Endothelial cell of umbilical vein (primary cell): ENCODE results near the gene LRR1. TPM values are rescaled to one million over a fixed set of nuclear protein-coding genes. Genes with fewer than 3 reads are reported as not detected.

Experiments used
- BruUV-seq: library from RNA; stranded (reverse); fragments of 400-500 nt; replicated peaks from 2 replicates; lab custom pipeline; 2021; lab: Mats Ljungman, UMichigan
- CTCF ChIA-PET: fragments of 300-600, 350-600 bp; sonication (Branson Sonifier 250); formaldehyde crosslinking; loops from one replicate; lab custom pipeline; 2021; ENCODE audit warnings: antibody characterized with exemption, inconsistent platforms; lab: Charles Lee
- POLR2A ChIA-PET: fragments of 300-600, 350-600 bp; sonication (Branson Sonifier 250); formaldehyde crosslinking; loops from one replicate; lab custom pipeline; 2021; ENCODE audit warnings: antibody characterized with exemption, inconsistent platforms; lab: Charles Lee
- DNase-seq: peaks from one replicate; pipeline ENCODE4 v3.0.0-alpha.2; 2011; ENCODE audit warnings: low read depth, low spot score
- FAIRE-seq: peaks from 2 replicates; lab custom pipeline; 2011; peaks lifted over from hg19 to GRCh38; lab: Jason Lieb, UNC
- H2AFZ ChIP-seq: 2 replicates; pipeline ENCODE4 v1.6.0; 2012; ENCODE audit warnings: low read depth, low read length, control low read depth, inconsistent platforms
- H3K27ac ChIP-seq: 2 replicates; pipeline ENCODE4 v1.5.1; 2011; ENCODE audit warnings: low read depth, mild to moderate bottlenecking, control low read depth, low read length, moderate library complexity; ENCODE audit not compliant: insufficient read depth
- H3K27me3 ChIP-seq, 2 experiments: 2 replicates each; pipeline versions ENCODE4 v1.6.0 to v1.6.1; 2011; ENCODE audit warnings: low read length in 2 of 2, mixed read lengths in 1 of 2; ENCODE audit not compliant: control insufficient read depth in 2 of 2, insufficient read depth in 2 of 2
- H3K36me3 ChIP-seq, 2 experiments: 2 replicates in 1 of 2; 3 replicates in 1 of 2; pipeline ENCODE4 v1.5.1; 2011; ENCODE audit warnings: low read length in 2 of 2, mild to moderate bottlenecking in 1 of 2, moderate library complexity in 1 of 2; ENCODE audit not compliant: control insufficient read depth in 2 of 2, insufficient read depth in 2 of 2; ENCODE audit errors: extremely low read depth in 1 of 2
- H3K4me1 ChIP-seq: 3 replicates; pipeline ENCODE4 v1.5.1; 2011; ENCODE audit warnings: mild to moderate bottlenecking, low read length; ENCODE audit not compliant: control insufficient read depth, insufficient read depth; ENCODE audit errors: extremely low read depth
- H3K4me2 ChIP-seq: 2 replicates; pipeline ENCODE4 v1.6.1; 2011; ENCODE audit warnings: low read length, control low read depth, mixed read lengths; ENCODE audit not compliant: insufficient read depth
- H3K4me3 ChIP-seq, 3 experiments: fragments of 200-600 bp in 1 of 3; sonication (generic), shearing (Covaris generic) in 1 of 3; replicated peaks in 1 of 3; 2 replicates each; pipeline ENCODE4 v1.5.1; 2011 to 2016; ENCODE audit warnings: control low read depth in 3 of 3, low read length in 3 of 3, mild to moderate bottlenecking in 2 of 3, inconsistent platforms in 1 of 3, low read depth in 1 of 3, moderate library complexity in 1 of 3; ENCODE audit not compliant: insufficient read depth in 1 of 3
- H3K79me2 ChIP-seq: 2 replicates; pipeline ENCODE4 v1.6.0; 2012; ENCODE audit warnings: low read length, inconsistent platforms; ENCODE audit not compliant: control insufficient read depth, insufficient read depth
- H3K9ac ChIP-seq: replicated peaks from 2 replicates; pipeline ENCODE3; 2011; ENCODE audit warnings: low read length, control low read depth; ENCODE audit not compliant: insufficient read depth; ENCODE audit errors: extremely low read depth
- H3K9me1 ChIP-seq: replicated peaks from 3 replicates; pipeline ENCODE4 v1.6.0; 2011; ENCODE audit warnings: mild to moderate bottlenecking, low read length; ENCODE audit not compliant: control insufficient read depth, insufficient read depth; ENCODE audit errors: extremely low read depth
- H3K9me3 ChIP-seq: replicated peaks from 2 replicates; pipeline ENCODE4 v1.5.1; 2012; ENCODE audit warnings: low read length, inconsistent platforms; ENCODE audit not compliant: control insufficient read depth, insufficient read depth
- H4K20me1 ChIP-seq: replicated peaks from 2 replicates; pipeline ENCODE3; 2011; ENCODE audit warnings: mild to moderate bottlenecking, low read length; ENCODE audit not compliant: control insufficient read depth, insufficient read depth; ENCODE audit errors: extremely low read depth
- EZH2 ChIP-seq: IDR thresholded peaks from 2 replicates; pipeline ENCODE4 v1.6.1; 2012; ENCODE audit warnings: borderline replicate concordance, low read depth, mild to moderate bottlenecking, moderate library complexity, low read length, inconsistent platforms; ENCODE audit not compliant: severe bottlenecking
- FOS ChIP-seq: IDR thresholded peaks from 2 replicates; pipeline ENCODE4 v1.6.1; 2011; ENCODE audit warnings: mild to moderate bottlenecking, low read length, moderate library complexity, borderline replicate concordance; ENCODE audit not compliant: insufficient read depth
- GATA2 ChIP-seq: IDR thresholded peaks from 2 replicates; pipeline ENCODE4 v1.7.0; 2011; ENCODE audit warnings: low read depth, mild to moderate bottlenecking, moderate library complexity, mixed read lengths, low read length; ENCODE audit not compliant: insufficient read length, insufficient read depth
- JUN ChIP-seq: IDR thresholded peaks from 2 replicates; pipeline ENCODE4 v1.6.1; 2011; ENCODE audit warnings: borderline replicate concordance, low read depth; ENCODE audit not compliant: insufficient read length, insufficient read depth
- MYC ChIP-seq: IDR thresholded peaks from one replicate; pipeline ENCODE4 v1.6.1; 2011; ENCODE audit warnings: mild to moderate bottlenecking, low read depth, low read length
- POLR2A ChIP-seq: IDR thresholded peaks from 2 replicates; pipeline ENCODE4 v1.6.1; 2012; ENCODE audit warnings: low read depth, mild to moderate bottlenecking, control low read depth, low read length
- POLR2AphosphoS5 ChIP-seq: IDR thresholded peaks from 2 replicates; pipeline ENCODE4 v1.6.1; 2012; ENCODE audit warnings: low read depth, mild to moderate bottlenecking, control low read depth, low read length, moderate library complexity; ENCODE audit not compliant: insufficient read depth
- dilution Hi-C: fragments of 300-500 bp; cut with MboI; formaldehyde crosslinking; loops from one replicate; pipeline ENCODE4 v1.15.0; 2019; ENCODE audit warnings: low sequenced_read_pairs; ENCODE audit not compliant: extremely low pct_ligation_motif_present
- intact Hi-C: fragments of 100-400 bp; cut with micrococcal nuclease; formaldehyde crosslinking; loops from one replicate; pipeline ENCODE4 v1.10.0; 2022
- polyA plus RNA-seq, 4 experiments: library from polyadenylated mRNA; depleted of rRNA in 3 of 4; stranded (reverse) in 3 of 4; unstranded in 1 of 4; fragments of >200 nt; gene quantifications; 2 replicates each; pipeline versions ENCODE4 v1.2.1 to v1.2.3, GENCODE V29; 2011 to 2012; ENCODE audit warnings: missing spikeins in 1 of 4
- total RNA-seq: library from RNA; stranded (reverse); gene quantifications from 2 replicates; pipeline ENCODE4 v1.2.3, GENCODE V29; 2021
- TF ChIP-seq, protein P1 (sequence below), 2 donors: IDR thresholded peaks; 1 replicate in 1 of 2; 2 replicates in 1 of 2; pipeline ENCODE4 v1.5.1; 2011; ENCODE audit warnings: low read length in 2 of 2, mild to moderate bottlenecking in 2 of 2, moderate library complexity in 2 of 2, control low read depth in 1 of 2, inconsistent platforms in 1 of 2, low read depth in 1 of 2; ENCODE audit not compliant: insufficient read depth in 1 of 2; ENCODE audit errors: extremely low read depth in 1 of 2
- TF ChIP-seq, protein P2 (sequence below): IDR thresholded peaks from 2 replicates; pipeline ENCODE4 v1.6.1; 2011; ENCODE audit not compliant: insufficient read depth, insufficient read length

The LRR1 gene
- total and polyA plus RNA-seq, 2 donors (not counting 3 experiments of a cell fraction or from before 2014, with no cell fraction given) = 17.7 to 30.9 TPM

DNA sequence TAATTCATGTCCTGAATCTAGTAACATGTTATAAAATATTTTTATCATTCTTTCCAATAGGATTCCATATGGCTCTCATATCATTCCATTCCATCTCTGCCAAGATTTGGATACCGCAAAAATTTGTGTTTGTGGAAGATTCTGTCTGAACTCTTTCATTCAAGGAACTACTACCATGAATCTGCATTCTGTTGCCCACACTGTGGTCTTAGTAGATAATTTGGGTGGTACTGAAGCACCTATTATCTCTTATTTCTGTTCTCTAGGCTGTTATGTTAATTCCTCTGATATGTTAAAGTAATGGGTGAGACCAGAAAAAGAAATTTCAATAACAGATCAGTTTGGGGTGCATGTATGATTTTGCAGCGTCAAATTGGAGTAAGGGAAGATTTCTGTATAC, 15.5 kb downstream of the LRR1 start:
- Histone ChIP-seq H4K20me1 (no peaks in the 10 kb centered on the region), H3K9me1 (peaks cover 2% of the 10 kb centered on the region), H2AFZ (no peak overlapping the region), H3K27ac (no peak overlapping the region), H3K4me2 (no peak overlapping the region), H3K9me3 (no peaks in the 10 kb centered on the region), H3K4me1 (peaks cover 4% of the 10 kb centered on the region), H3K36me3 (peaks cover 0 to 6% of the 10 kb centered on the region in 2 experiments), H3K4me3 (no peak overlapping the region), H3K79me2 (peaks cover 36% of the 10 kb centered on the region), H3K9ac (no peak overlapping the region), H3K27me3 (no peaks in the 10 kb centered on the region)
- dilution Hi-C loops = no loop called here
- DNase-seq = no peak
- CTCF ChIA-PET = no interaction called here
- no TSS peak for BruUV-seq
- FAIRE-seq = no peak
- POLR2A ChIA-PET = no interaction called here
- intact Hi-C loops = no loop called here
- no peak for TF ChIP-seq POLR2AphosphoS5
- TF ChIP-seq, protein P1, sequence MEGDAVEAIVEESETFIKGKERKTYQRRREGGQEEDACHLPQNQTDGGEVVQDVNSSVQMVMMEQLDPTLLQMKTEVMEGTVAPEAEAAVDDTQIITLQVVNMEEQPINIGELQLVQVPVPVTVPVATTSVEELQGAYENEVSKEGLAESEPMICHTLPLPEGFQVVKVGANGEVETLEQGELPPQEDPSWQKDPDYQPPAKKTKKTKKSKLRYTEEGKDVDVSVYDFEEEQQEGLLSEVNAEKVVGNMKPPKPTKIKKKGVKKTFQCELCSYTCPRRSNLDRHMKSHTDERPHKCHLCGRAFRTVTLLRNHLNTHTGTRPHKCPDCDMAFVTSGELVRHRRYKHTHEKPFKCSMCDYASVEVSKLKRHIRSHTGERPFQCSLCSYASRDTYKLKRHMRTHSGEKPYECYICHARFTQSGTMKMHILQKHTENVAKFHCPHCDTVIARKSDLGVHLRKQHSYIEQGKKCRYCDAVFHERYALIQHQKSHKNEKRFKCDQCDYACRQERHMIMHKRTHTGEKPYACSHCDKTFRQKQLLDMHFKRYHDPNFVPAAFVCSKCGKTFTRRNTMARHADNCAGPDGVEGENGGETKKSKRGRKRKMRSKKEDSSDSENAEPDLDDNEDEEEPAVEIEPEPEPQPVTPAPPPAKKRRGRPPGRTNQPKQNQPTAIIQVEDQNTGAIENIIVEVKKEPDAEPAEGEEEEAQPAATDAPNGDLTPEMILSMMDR (IDR thresholded peaks at IDR 0.05; ENCODE audit: extremely low read depth in 1 of 2, insufficient read depth in 1 of 2, low read depth in 1 of 2, low read length in 2 of 2) = no peak
- TF ChIP-seq EZH2 = no peak
- TF ChIP-seq JUN = no peak
- TF ChIP-seq GATA2 = no peak
- TF ChIP-seq FOS = no peak
- no peak for TF ChIP-seq MYC
- no peak for TF ChIP-seq POLR2A
- TF ChIP-seq, protein P2, sequence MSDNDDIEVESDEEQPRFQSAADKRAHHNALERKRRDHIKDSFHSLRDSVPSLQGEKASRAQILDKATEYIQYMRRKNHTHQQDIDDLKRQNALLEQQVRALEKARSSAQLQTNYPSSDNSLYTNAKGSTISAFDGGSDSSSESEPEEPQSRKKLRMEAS = no peak
